NOMO-1 (cell line): ENCODE data around the gene CCER1.
A peak's percentile ranks its signal among the peaks of the same experiment; 100 is the strongest.

Experiments used
- DNase-seq, 2 experiments: peaks; one replicate each; lab custom pipeline; 2025; ENCODE audit not compliant: unreplicated experiment in 2 of 2; lab: John Stamatoyannopoulos, UW

The CCER1 gene

GRCh38 chr12:90924406-90924805 lies 30.6 kb downstream of the CCER1 start:
- no peak for DNase-seq

GRCh38 chr12:90922145-90922627 lies 32.8 kb downstream of the CCER1 start:
- DNase-seq = no peak

- no peak for DNase-seq
Observed at GRCh38 chr12:90921536-90921935, 33.4 kb downstream of the CCER1 start.

GRCh38 chr12:90920222-90920621 lies 34.8 kb downstream of the CCER1 start:
- DNase-seq = no peak

- no peak for DNase-seq
Observed at GRCh38 chr12:90917431-90917830, 37.5 kb downstream of the CCER1 start.

- no peak for DNase-seq
Observed at GRCh38 chr12:90916516-90916915, 38.5 kb downstream of the CCER1 start.

- no peak for DNase-seq
Observed at GRCh38 chr12:90915353-90915752, 39.6 kb downstream of the CCER1 start.

GRCh38 chr12:90910958-90911357 lies 44.0 kb downstream of the CCER1 start:
- no peak for DNase-seq

GRCh38 chr12:90909069-90909770 lies 45.8 kb downstream of the CCER1 start:
- peak in 1 of 2 experiments; percentile 2 for DNase-seq

- no peak for DNase-seq
Observed at GRCh38 chr12:90908465-90908864, 46.5 kb downstream of the CCER1 start.

GRCh38 chr12:90905691-90906370 lies 49.1 kb downstream of the CCER1 start:
- no peak for DNase-seq

- no peak for DNase-seq
Observed at GRCh38 chr12:90902596-90902995, 52.4 kb downstream of the CCER1 start.
